ENCODE results near the gene TTYH3.
"Not testable (repeated sequence)": the region's sequence is repeated elsewhere in the genome, so short reads cannot be mapped to it uniquely, and the experiment has no call there.

TTYH3 gene

DNA sequence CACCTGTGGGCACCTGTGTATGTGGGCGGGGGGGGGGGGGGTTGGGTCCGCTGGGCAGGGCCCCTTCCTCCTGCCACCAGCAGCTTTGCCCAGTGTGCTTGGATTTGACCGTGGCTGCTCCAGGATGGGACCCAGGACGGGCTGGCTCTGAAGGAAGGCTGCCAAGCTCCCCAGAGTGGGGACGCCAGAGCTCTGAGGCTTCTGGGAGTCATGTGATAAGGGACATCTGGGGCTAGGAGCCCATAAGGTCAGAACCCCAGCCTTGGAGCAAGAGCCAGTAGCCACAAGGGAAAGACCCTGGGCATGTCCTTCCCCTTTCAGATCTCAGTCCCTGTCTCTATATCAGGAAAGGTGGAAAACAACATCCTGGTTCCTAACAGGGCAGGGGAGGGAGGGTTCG, 34.4 kb downstream of the TTYH3 start:
- DNase-seq (ENCODE audit: low read depth) = no peak

- DNase-seq (ENCODE audit: low read depth) = no peak
Measured at GRCh38 chr7:2666588-2667250, 34.9 kb downstream of the TTYH3 start.

GRCh38 chr7:2667843-2668242, 36.1 kb downstream of the TTYH3 start:
- DNase-seq (ENCODE audit: low read depth) = no peak

DNA sequence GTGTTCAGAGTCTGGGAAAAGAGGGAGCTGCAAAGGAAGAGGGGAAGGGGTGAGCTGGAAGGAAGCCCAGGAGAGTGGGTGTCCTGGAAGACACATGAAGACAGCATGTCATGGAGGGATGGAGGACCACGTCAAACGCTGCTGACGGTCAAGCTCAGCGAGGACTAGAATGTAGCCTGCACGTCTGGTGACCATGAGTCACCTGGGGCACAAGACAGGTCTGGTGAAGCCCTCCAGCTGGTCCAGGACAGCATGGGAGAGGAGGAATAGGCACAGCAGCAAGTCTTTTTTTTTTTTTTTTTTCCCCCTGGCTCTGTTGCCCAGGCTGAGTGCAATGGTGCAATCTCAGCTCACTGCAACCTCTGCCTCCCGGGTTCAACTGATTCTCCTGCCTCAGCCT, 36.6 kb downstream of the TTYH3 start:
- DNase-seq (ENCODE audit: low read depth) = no peak

DNA sequence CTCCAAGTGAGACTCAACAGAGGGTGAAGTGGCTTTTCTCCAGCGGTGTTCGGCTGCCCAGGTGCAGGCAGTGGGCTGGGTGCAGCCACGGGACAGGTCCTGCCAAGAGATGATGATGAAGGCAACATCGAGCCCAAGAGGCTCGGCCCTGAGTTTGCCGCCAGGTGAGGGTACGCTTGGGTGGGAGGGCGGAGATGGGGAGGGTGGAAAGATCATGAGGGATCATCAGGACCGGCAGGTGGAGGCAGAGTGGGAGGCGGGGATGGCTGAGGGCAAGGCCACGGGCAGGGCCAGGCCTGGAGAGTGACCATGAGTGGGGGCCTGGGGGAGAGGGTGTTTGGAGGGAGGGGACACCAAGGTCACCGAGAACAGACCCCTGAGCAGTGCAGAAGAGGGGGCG, 38.4 kb downstream of the TTYH3 start:
- no peak for DNase-seq (ENCODE audit: low read depth)

- peak; percentile 15 for DNase-seq (ENCODE audit: low read depth)
Measured at GRCh38 chr7:2670720-2671391, 39.1 kb downstream of the TTYH3 start.

DNA sequence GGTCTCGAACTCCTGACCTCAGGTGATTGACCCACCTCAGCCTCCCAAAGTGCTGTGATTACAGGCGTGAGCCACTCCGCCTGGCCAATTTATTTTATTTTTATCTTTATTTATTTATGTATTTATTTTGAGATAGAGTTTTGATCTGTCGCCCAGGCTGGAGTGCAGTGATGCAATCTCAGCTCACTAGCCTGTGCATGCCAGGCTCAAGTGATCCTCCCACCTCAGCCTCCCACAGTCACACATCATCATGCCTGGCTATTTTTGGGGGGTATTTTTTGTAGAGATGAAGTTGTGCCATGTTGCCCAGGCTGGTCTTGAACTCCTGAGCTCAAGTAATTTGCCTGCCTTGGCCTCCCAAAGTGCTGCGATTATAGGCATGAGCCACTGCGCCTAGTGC, 41.4 kb downstream of the TTYH3 start:
- not testable (repeated sequence) for DNase-seq (ENCODE audit: low read depth)

DNA sequence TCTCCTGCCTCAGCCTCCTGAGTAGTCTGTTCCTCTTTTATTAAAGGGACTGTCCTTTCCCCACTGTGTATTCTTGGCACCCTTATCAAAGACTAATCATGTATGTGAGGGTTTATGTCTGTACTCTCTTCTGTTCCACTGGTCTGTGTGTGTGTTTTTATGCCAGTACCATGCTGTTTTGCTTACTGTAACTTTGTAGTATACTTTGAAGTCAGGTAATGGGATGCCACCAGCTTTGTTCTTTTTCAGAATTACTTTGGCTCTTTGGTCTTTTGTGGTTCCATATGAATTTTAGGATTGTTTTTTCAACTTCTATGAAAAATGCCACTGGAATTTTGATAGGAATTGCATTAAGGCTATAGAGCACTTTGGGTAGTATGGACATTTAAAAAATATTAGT, 42.1 kb downstream of the TTYH3 start:
- no peak for DNase-seq (ENCODE audit: low read depth)

DNA sequence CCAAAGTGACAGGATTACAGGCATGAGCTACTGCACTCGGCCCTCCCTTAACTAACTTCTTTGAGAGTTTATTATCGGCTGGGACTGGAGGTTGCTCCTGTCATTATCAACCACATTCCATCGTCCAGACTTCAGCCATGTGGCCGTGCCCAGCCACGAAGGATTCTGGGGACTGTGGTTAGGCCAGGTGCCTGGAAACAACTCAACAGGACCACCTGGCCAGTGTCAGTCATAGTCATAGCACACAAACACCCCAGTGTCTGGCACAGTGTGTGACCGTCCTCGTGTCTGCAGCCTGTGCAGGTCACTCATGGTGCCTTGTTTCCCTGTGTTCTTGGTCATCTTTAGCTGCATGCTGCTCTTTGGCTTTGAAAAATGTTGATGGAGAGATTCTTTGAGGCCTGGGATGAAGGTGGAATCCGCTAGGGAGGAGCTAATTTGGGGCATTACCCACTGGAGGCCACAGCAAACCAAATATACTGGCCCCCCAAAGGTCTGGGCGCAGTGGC, 43.5 kb downstream of the TTYH3 start:
- no peak for DNase-seq (ENCODE audit: low read depth)

GRCh38 chr7:2676576-2676975, 44.8 kb downstream of the TTYH3 start:
- not testable (repeated sequence) for DNase-seq (ENCODE audit: low read depth)

DNA sequence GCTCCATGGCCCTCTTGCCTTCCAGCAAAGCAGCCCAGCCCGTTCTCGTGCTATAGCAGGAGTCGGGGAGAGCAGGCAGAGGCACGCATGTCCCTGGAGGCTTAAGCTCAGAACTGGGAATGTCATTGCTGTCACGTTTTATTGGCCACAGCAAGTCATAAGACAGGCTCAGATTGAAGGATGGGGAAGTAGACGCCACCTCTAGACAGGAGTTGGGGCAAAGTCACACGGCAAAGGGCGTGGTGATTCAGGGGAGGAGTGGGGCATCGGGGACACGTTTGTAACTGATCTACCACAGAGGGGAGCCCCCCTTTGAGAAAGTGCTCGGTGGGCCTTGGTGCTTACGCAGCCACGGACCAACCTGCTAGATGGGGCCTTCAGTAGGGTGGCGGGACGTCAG, 46.7 kb downstream of the TTYH3 start:
- not testable (repeated sequence) for DNase-seq (ENCODE audit: low read depth)

- DNase-seq (ENCODE audit: low read depth) = not testable (repeated sequence)
Measured at GRCh38 chr7:2679135-2680127, 47.6 kb downstream of the TTYH3 start.

GRCh38 chr7:2680256-2680655, 48.5 kb downstream of the TTYH3 start:
- no peak for DNase-seq (ENCODE audit: low read depth)

- DNase-seq (ENCODE audit: low read depth) = peak; percentile 40
Measured at GRCh38 chr7:2680792-2681490, 49.2 kb downstream of the TTYH3 start.

GRCh38 chr7:2681929-2682799, 50.4 kb downstream of the TTYH3 start:
- DNase-seq (ENCODE audit: low read depth) = no peak

- DNase-seq (ENCODE audit: low read depth) = no peak
Measured at GRCh38 chr7:2684501-2684900, 52.7 kb downstream of the TTYH3 start.

DNA sequence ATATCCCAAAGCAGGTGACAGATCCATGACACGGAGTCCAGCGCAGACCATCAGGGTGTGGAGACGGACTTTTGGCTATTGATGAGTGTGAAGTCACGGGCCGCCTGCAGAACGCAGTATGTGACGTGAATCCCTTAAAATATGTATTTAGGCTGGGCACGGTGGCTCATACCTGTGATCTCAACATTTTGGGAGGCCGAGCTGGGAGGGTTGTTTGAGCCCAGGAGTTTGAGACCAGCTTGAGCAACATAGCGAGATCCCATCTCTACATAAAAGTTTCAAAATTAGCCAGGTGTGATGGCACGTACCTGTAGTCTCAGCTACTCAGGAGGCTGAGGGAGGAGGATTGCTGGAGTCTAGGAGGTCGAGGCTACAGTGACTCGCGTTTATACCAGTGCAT, 54.3 kb downstream of the TTYH3 start:
- DNase-seq (ENCODE audit: low read depth) = no peak

DNA sequence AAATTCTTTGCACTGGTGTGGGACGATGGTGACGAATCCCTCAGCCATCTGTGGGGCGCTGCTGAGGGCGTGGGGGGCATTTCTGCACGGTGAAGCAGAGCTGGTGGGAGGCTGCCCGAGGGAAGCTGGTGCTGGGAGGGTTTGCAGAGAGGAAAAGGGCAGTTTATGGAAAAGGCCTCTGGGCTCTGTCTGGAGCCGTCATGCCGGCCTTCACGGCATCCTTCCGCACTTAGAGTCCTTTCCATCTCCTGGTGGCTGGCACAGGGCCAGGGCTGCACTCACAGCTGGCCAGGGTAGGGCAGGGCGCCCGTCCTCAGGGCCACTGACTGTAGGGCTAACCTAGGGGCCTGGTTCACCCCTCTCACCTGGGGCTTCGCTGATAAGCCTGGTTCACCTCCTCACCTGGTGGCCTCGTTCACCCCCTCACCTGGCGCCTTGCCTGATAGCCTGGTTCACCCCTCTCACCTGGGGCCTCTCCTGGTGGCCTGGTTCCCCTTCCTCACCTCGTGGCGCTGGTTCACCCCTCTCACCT, 55.6 kb downstream of the TTYH3 start:
- no peak for DNase-seq (ENCODE audit: low read depth)

- no peak for DNase-seq (ENCODE audit: low read depth)
Measured at GRCh38 chr7:2687881-2688318, 56.1 kb downstream of the TTYH3 start, which contains the start of gene AMZ1. AMZ1 (plus strand) TSS chr7:2688202; CDS start chr7:2700452, 12,250 bp downstream.
